ENCODE results near the gene CTBP1.
A peak's percentile ranks its signal among the peaks of the same experiment; 100 is the strongest.
"Not testable (repeated sequence)": the region's sequence is repeated elsewhere in the genome, so short reads cannot be mapped to it uniquely, and the experiment has no call there.

Gene CTBP1

GRCh38 chr4:1237981-1238675, 10.8 kb downstream of the CTBP1 start:
- no peak for DNase-seq (ENCODE audit: low read depth, low spot score)

- DNase-seq (ENCODE audit: low read depth, low spot score) = not testable (repeated sequence)
Observed at GRCh38 chr4:1237261-1237660, 11.7 kb downstream of the CTBP1 start.

DNA sequence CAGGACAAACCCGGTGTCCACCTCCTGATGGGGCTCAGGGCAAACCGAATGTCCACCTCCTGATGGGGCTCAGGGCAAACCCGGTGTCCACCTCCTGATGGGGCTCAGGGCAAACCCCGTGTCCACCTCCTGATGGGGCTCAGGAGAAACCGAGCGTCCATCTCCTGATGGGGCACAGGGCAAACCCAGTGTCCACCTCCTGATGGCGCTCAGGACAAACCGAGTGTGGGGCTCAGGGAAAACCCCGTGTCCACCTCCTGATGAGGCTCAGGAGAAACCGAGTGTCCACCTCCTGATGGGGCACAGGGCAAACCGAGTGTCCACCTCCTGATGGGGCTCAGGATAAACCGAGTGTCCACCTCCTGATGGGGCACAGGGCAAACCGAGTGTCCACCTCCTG, 12.1 kb downstream of the CTBP1 start:
- DNase-seq (ENCODE audit: low read depth, low spot score) = not testable (repeated sequence)

DNA sequence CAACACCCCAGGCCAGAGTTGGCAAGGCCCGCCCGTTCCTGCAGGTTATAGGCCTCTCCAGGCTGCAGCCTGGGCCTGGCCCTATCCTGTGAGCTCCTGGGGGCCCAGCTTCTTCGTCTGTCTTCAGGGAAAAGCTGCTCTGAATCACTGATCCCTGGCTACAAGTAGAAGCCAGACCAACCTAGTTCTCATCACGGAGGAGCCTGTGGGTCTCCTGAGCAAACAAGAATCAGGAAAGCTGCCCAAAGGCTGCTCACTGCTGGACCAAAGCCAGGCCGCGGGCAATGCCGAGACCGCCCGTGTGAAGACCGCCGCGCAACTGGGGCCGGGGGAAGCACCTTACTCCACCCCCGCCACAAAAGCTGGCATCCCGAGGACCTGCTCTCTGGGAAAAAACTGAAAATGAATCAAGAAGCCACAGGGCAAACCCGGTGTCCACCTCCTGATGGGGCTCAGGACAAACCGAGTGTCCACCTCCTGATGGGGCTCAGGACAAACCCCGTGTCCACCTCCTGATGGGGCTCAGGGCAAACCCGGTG, 12.8 kb downstream of the CTBP1 start:
- DNase-seq (ENCODE audit: low read depth, low spot score) = no peak

DNA sequence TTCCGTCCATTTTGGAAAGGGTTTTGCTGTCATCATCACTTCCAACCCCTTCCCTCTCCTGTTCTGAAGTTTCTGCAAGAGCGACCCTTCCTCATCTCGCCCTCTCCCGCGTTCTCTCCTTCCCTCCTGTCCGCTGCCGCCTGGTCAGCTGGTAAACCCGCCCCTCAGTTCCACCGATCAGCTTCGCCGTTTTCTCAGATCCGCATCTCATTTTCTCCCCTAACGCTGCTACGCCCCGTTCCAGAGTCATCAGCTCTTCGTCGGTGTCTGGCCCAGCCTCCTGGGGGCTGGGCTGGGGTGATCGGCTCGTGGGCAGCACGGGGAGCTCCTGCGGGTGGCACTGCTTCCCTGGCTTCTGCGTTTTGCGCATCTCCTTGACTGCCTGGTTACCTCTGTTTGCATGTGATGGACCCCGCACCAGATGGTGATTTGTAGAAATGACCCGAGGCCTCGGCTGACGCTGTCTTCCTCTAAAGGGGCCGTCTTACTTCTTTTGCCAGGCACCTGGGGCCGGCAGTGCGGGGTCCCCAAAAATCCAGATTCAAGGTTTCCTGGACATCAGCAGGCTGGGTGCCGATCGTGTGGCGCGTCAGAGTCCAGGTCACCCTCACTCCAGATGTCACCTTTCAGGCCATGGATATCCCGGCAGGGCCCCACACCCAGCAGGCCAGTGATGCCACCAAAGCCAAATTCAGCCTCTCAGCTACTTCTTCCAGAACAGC, 13.4 kb downstream of the CTBP1 start:
- no peak for DNase-seq (ENCODE audit: low read depth, low spot score)

DNA sequence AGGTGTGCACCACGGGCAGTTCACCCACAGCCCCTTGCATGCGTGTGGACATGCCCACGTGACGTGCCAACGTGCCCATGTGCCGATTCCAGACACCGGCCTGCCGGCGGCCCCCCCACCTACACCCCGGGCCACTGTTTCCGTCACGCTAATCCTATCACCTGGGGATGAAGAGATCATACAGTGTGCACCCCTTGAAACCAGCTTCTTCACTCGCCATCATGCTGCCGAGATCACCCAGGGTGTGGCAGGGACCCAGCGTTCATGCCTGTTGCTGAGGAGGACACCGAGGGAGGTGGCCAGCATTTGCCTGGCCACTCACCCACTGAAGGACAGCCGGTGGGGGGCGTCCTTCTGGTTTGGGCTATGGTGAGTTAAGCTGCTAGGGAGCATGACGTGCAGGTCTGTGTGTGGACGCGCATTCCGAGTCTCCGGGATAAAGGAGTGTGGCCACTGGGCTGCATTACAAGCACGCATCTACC, 14.1 kb downstream of the CTBP1 start:
- DNase-seq (ENCODE audit: low read depth, low spot score) = no peak

GRCh38 chr4:1234309-1234695, 14.6 kb downstream of the CTBP1 start:
- DNase-seq (ENCODE audit: low read depth, low spot score) = no peak

- peak; percentile 16 for DNase-seq (ENCODE audit: low read depth, low spot score)
Observed at GRCh38 chr4:1233641-1234308, 15.2 kb downstream of the CTBP1 start.

GRCh38 chr4:1232661-1233621, 16.0 kb downstream of the CTBP1 start:
- peak; percentile 58 for DNase-seq (ENCODE audit: low read depth, low spot score)

GRCh38 chr4:1231637-1232360, 17.1 kb downstream of the CTBP1 start:
- no peak for DNase-seq (ENCODE audit: low read depth, low spot score)

DNA sequence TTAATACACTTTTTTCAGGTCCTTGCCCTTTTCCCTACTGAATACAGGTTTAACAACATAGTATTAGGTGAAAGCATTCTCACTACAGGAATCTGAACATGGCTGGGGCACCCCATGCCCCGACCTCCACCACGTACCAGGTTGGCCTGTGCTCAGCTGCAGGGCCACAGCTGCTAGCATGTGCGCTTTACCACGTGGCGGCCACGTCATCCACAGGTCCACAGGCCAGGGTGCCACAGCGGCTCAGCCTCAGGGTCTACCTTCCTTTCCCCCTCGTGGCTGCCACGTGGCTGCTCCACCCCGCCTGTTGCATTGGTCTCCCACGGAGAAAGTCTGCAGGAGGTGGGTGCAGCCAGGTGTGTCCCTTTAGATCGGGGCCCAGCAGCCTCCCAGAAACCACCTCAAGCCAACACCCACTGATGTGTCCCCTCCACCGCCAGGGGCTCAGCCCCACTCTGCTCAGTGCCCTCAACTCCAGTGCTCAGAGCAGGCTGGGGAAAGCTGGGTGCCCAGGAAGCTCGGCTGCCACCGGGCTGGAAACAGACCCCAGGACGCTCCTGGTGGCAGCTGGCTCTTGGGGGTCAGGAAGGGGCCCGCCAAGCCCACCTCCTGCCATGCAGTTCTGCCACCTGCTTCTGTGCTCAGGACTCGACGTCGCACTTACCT, 17.8 kb downstream of the CTBP1 start:
- no peak for DNase-seq (ENCODE audit: low read depth, low spot score)

DNA sequence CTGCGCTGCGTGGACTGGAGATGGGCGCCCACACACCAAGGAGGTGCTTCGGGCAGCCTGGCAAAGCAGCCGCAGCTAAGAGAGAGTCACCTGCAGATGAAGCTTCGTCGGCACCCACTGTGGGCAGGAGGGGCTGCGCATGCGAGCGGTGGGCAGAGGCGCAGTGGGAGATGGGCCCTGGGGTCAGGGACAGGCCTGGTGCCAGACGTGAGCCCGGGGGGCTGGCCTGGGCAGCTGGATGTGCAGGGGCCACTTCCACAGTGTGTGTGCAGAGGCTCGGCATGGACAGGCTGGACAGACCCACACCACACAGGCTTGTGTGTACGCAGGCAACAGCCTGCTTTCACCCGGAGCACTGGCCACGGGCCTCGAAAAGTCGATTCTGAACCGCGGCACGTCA, 18.6 kb downstream of the CTBP1 start:
- no peak for DNase-seq (ENCODE audit: low read depth, low spot score)

GRCh38 chr4:1229117-1229849, 19.6 kb downstream of the CTBP1 start:
- no peak for DNase-seq (ENCODE audit: low read depth, low spot score)

DNA sequence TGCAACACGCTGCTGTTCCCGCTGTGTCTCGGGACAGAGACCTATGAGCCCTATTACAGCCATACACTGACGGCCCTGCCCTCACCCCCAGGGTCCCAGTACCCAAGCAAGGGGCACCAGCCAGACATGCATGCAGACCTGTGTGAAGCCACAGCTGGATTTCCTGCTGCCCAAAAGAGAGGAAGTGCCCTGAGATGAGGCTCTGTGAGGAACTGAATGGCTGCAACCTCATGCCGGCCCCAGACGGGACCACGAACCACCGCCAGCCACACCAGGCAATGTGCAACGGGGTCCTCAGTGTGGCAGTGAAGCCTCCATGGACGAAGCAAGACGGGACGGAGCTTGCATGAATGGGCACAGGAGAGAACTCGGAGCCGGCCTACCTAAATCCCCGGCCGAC, 21.1 kb downstream of the CTBP1 start:
- no peak for DNase-seq (ENCODE audit: low read depth, low spot score)

DNA sequence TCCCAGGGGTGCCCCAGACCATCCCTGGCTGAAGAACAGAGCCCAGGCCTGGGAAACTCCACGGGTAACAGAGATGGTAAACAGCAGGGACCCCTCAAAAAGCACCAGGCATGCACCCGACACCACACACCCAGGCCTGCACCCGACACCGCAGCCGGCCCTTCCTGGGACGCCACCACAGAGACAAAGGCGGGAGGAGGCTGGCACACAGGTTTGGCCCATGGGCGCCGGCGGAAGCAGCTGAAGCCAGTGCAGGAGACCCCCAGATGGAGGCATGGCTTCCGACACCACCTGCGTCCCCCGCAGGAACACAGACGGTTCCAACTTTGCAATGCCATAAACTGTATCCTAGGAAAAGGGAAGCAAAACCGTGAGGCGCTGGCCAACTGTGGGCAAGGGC, 22.3 kb downstream of the CTBP1 start:
- no peak for DNase-seq (ENCODE audit: low read depth, low spot score)

GRCh38 chr4:1226144-1226481, 22.8 kb downstream of the CTBP1 start:
- no peak for DNase-seq (ENCODE audit: low read depth, low spot score)

DNA sequence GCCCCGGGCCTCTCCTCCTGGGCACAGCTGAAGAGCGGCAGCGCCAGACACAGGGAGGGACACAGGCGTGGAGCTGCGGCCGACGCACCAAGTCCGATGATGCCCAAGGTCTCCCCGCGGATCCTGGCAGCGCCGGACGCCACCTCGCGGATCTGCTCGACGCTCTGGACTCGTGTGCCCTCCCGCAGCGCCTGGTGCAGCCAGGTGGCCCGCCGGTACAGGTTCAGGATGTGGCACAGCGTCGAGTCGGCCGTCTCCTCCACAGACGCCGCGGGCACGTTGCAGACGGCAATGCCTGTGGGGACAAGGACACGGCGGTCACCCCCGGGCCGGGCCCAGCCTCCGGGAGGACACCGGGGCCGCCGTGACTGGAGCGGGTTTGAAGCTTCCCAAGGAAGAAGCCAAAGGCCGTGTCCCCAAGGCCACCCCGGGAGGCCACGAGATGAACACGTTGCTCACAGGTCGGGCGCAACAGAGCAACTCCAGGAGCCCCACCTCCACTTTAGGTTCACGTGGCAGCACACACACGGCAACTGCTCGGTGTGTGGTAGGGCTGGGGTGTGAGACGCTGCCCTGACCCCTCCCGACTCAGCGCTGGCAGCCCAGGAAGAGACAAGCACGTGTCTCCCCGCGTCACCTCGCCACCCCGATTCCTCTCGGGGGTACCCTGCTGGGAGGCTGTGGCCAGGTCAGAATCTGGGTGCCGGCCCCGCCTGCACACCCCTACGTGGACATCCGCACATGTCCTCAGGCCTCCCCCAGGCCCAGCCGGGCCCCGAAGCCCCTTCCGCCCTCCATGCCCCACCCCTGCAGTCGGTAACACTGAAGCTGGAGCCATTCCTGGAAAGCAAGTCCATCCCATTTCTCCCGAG, 23.4 kb downstream of the CTBP1 start:
- no peak for DNase-seq (ENCODE audit: low read depth, low spot score)
